ENCODE results near the gene COQ2.

GRCh38 chr4:83250687-83251446, 33.7 kb downstream of the COQ2 start:
- no peak for TF ChIP-seq TAF1 (IDR thresholded peaks at IDR 0.05; ENCODE audit: borderline replicate concordance, insufficient read depth, low read length)
- TF ChIP-seq, protein P1, sequence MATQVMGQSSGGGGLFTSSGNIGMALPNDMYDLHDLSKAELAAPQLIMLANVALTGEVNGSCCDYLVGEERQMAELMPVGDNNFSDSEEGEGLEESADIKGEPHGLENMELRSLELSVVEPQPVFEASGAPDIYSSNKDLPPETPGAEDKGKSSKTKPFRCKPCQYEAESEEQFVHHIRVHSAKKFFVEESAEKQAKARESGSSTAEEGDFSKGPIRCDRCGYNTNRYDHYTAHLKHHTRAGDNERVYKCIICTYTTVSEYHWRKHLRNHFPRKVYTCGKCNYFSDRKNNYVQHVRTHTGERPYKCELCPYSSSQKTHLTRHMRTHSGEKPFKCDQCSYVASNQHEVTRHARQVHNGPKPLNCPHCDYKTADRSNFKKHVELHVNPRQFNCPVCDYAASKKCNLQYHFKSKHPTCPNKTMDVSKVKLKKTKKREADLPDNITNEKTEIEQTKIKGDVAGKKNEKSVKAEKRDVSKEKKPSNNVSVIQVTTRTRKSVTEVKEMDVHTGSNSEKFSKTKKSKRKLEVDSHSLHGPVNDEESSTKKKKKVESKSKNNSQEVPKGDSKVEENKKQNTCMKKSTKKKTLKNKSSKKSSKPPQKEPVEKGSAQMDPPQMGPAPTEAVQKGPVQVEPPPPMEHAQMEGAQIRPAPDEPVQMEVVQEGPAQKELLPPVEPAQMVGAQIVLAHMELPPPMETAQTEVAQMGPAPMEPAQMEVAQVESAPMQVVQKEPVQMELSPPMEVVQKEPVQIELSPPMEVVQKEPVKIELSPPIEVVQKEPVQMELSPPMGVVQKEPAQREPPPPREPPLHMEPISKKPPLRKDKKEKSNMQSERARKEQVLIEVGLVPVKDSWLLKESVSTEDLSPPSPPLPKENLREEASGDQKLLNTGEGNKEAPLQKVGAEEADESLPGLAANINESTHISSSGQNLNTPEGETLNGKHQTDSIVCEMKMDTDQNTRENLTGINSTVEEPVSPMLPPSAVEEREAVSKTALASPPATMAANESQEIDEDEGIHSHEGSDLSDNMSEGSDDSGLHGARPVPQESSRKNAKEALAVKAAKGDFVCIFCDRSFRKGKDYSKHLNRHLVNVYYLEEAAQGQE (IDR thresholded peaks at IDR 0.05; ENCODE audit: insufficient read depth in 1 of 2, low read depth in 2 of 2, low read length in 2 of 2), result no peak
